Measurements from ENCODE around the gene TMEM150A.
"Not testable (repeated sequence)": the region's sequence is repeated elsewhere in the genome, so short reads cannot be mapped to it uniquely, and the experiment has no call there.

TMEM150A gene

GRCh38 chr2:85611705-85612587 lies 9.4 kb upstream of the TMEM150A start, which contains the start of gene C2orf68:
Gene C2orf68 (minus strand): TSS chr2:85612066. CDS start chr2:85611984, 82 bp downstream.
- DNase-seq = peak; percentile 84

GRCh38 chr2:85611217-85611704 lies 8.8 kb upstream of the TMEM150A start:
- DNase-seq = no peak

DNA sequence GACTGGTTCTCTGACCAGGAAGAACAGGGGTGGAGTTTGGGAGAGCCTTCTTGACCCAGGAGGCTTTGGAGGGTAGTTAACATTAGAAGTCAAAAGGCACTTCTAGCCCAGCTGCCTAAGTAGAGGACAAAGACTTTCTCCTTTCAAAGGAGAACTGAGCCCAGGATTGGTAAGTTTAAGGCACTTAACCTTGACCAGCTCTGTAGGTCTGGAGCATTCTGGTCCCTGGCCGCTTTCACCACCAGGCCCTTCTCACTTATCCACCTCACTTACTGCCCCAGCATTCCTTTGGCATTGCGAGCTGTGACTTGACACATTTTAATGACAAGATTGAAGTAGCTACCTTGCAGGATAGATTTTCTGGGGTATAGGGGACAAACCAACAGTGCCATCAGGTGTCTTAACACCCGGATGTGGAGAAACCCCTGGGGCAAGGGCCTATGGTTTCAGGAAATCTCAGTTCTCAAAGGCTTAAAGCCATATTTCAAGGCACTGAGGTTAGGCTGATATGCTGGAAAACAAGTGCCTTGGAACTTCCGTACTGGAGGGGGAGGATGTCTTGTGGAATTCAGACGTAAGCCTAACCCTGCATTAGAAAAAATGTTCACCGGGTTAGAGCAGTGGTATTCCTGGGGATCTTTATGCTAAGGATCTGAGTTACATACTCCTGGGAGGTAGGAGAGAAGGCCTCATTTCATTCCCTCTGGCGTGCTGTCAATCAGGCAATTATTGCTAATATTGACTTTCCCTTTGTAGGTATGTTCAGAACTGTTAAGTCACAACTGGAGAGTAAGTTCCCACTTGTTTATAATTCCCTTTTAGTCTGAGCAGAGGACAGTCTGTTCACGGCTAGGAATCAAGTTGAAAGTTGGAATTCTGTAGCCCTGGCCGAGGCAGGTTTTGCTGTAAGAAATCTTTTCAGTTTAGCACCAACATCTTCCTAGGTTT lies 5.0 kb upstream of the TMEM150A start:
- no peak for DNase-seq

- DNase-seq = no peak
These were observed 3.6 kb upstream of the TMEM150A start for GRCh38 chr2:85606116-85606455.

DNA sequence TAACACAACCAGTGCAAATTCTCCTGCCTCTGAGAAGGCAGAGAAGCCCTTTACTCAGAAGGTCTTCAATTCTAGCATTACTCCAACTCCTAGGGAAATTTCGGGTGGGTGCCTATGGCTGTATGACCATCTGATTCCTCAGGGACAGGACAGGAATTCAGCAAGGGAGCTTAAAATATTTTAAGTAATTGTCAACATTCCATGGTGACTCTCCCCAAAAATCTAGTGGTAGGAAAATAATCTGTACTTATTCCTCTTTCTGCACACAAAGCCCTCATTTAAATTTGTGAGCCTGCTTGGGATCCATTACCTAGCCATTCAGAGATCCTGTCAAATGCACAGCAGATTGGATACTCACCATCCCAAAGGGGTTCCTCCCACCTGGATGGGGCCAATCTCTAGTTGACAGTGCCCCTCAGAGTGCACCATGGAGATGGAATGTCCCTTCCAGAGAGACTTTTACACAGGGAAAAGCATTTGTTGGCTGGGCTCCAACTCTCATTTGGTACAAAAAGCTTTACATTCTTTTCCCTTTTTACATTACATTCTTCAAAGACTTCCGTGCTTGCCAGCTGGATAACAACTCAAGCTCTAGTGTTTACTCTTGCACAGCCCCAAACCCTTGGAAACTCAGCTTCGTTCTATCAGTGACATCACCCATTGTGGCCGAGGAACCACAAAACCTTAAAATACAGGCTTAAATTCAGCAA lies 3.1 kb upstream of the TMEM150A start:
- no peak for DNase-seq

- DNase-seq = no peak
These were observed 2.3 kb upstream of the TMEM150A start for GRCh38 chr2:85604568-85605339.

- not testable (repeated sequence) for DNase-seq
These were observed 1.6 kb upstream of the TMEM150A start for GRCh38 chr2:85604133-85604444.

- DNase-seq = no peak
These were observed 575 bp downstream of the TMEM150A start for GRCh38 chr2:85601771-85602475.

GRCh38 chr2:85600951-85601770 lies 1.3 kb downstream of the TMEM150A start:
- DNase-seq = no peak

GRCh38 chr2:85600235-85600575 lies 2.3 kb downstream of the TMEM150A start:
- DNase-seq = no peak

DNA sequence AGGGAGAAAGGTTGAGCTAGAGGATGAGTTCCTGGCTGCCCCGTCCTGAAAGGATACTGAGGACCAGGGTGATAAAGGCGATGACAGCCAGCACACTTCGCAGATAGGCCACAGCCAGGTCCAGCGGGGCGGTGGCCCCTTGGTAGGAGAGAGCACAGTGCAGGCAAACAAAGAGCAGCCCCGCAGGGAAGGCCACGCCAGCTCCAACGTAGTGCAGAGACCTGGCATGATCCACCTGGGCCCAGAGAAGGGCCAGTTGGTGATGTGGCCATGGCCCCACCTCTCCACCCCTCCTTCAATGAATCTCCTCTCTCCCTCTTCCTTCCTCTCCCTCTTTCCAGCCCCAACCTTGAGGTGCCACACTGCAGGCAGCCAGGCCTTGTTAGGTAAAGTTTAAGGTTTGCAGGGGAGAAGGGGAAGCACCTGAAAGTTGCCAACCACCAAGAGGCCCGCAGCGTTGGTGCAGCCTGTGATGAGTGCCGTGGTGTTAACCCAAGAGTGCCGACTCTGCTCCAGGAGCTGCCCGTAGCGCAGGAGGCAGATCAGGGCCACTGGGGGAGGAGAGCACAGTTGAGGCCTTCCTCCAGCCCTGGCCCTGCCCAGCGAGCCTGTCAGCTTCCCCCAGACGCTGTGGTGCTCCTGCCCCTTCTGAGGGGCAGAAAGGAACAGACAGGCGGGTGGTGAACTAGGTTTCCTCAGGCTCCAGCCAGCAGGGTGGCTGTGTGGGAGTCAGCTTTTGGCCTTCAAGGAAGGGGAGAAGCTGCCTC lies 2.8 kb downstream of the TMEM150A start:
- DNase-seq = no peak

DNA sequence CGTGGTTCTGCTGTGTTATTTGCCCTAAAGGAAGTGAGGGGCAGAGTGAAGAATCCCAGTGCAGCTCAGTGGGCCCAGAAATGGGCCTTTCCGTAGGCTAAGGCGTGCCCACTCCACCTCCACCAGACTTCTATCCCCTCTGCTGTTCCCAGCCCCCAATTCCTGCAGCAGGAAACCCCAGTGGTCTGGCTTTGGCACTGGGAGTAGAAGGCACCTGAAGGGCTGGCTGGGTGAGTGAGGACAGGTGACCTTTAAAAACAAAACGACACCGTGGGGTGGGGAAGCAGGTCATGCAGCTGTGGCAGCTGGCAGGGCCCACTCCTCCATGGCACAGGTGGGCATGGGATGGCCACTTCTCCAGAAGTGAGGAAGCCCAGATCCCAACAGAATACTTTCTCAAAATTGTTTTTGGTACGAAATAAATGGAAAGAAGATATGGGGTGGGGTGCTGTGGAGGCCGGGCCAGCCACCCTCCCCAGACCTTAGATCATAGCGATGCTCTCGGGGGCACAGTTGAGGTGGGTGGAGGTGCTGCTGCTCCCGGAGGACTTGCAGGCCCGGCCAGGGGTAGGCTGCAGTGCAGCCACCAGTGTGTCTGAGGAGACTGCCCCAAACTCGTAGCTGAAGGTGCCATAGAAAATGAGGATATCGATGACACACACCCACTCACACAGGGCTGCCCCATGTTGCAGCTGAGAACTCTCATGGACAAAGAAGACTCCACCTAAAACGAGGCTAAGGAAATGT lies 3.7 kb downstream of the TMEM150A start:
- no peak for DNase-seq

GRCh38 chr2:85597241-85597640 lies 5.3 kb downstream of the TMEM150A start:
- DNase-seq = no peak

DNA sequence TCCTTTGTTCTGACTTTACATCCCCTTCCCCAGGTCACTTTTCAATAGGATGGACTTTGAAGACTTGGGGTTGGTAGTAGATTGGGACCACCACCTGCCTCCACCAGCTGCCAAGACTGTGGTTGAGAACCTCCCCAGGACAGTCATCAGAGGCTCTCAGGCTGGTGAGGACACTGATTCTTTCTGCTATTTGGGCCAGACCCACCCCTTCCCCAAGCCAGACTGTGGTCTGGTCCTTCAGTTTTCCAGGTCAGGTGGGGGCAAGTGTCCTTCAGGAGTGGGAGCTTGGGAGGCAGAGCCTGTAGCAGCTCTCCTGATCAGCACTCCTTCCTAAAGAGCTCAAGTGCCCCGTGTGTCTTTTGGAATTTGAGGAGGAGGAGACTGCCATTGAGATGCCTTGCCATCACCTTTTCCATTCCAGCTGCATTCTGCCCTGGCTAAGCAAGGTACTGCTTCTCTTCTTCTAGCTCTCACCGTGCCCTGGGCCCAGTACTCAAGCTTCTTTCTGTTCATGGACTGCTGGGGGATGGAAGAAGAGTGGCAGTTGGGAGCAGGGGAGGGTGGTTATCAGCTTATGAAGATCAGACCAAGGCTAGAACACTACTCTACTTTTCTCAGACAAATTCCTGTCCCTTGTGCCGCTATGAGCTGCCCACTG lies 5.9 kb downstream of the TMEM150A start:
- DNase-seq = no peak

DNA sequence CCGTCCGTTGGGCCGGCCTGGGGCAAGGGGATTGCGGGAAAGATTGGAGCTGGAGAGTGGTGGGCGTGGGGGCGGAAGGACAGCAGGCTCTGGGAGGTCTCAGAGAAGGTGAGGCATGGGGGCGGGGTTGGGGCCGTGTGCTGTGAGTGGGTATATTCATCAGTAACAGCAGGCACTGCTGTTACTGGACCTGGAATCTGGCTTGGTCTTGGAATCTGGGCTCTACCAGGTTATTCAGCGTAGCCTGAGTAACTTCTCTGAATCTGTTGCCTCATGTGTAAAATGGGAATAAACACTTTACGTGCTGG lies 6.5 kb downstream of the TMEM150A start:
- no peak for DNase-seq

- DNase-seq = peak; percentile 95 to 96
These were observed 7.0 kb downstream of the TMEM150A start, which contains the start of gene RNF181 for GRCh38 chr2:85595301-85596025. Gene RNF181 (plus strand): TSS chr2:85595745. CDS start chr2:85595764, 19 bp downstream.

- DNase-seq = no peak
These were observed 7.7 kb downstream of the TMEM150A start for GRCh38 chr2:85594715-85595300.

- no peak for DNase-seq
These were observed 9.5 kb downstream of the TMEM150A start for GRCh38 chr2:85593023-85593422.

All from CD4-positive, alpha-beta T cell treated with Interleukin-4 for 1 hour (primary cell).